HepG2 (cell line): ENCODE measurements around the gene DLX1. TPM values are rescaled to one million over a fixed set of nuclear protein-coding genes. Genes with fewer than 3 reads are reported as not detected.
A peak's percentile ranks its signal among the peaks of the same experiment; 100 is the strongest.

Source experiments
- ATF1 ChIP-seq: IDR thresholded peaks from 2 replicates; pipeline ENCODE4 v1.6.1; 2016; ENCODE audit warnings: mild to moderate bottlenecking, control low read depth
- ATF6 ChIP-seq: sonication (generic); formaldehyde crosslinking; conservative IDR thresholded peaks from 2 replicates; pipeline ENCODE4 v1.4.0; 2020; ENCODE audit warnings: missing genetic modification reagents
- HNRNPUL1 ChIP-seq: fragments of 200-400 bp; formaldehyde crosslinking; IDR thresholded peaks from 2 replicates; pipeline ENCODE4 v1.6.1; 2017; ENCODE audit warnings: low read depth, mild to moderate bottlenecking, low read length, moderate library complexity
- IRF9 ChIP-seq: sonication (generic); formaldehyde crosslinking; IDR thresholded peaks from 2 replicates; pipeline ENCODE4 v1.8.0; 2022; ENCODE audit warnings: missing genetic modification reagents, mild to moderate bottlenecking, borderline replicate concordance
- NBN ChIP-seq: fragments of 450-650 bp; conservative IDR thresholded peaks from 2 replicates; pipeline ENCODE4 v1.6.1; 2017
- PRDM15 ChIP-seq: sonication (generic); formaldehyde crosslinking; IDR thresholded peaks from 2 replicates; pipeline ENCODE4 v1.4.0; 2020; ENCODE audit warnings: missing genetic modification reagents
- SALL1 ChIP-seq: sonication (generic); formaldehyde crosslinking; IDR thresholded peaks from 2 replicates; pipeline ENCODE4 v1.8.0; 2022; ENCODE audit warnings: mild to moderate bottlenecking, missing genetic modification reagents
- TARDBP ChIP-seq: sonication (generic); formaldehyde crosslinking; IDR thresholded peaks from 2 replicates; pipeline ENCODE4 v1.8.0; 2022; ENCODE audit warnings: mild to moderate bottlenecking, missing genetic modification reagents
- TFAP4 ChIP-seq: sonication (generic); IDR thresholded peaks from 2 replicates; pipeline ENCODE4 v1.6.1; 2016; ENCODE audit warnings: low read depth, borderline replicate concordance
- ZNF18 ChIP-seq: sonication (generic); formaldehyde crosslinking; IDR thresholded peaks from 2 replicates; pipeline ENCODE4 v1.8.0; 2022; ENCODE audit warnings: mild to moderate bottlenecking, missing genetic modification reagents; ENCODE audit not compliant: insufficient replicate concordance
- ZNF274 ChIP-seq: sonication (generic); formaldehyde crosslinking; IDR thresholded peaks from 2 replicates; pipeline ENCODE4 v1.5.1; 2020; ENCODE audit warnings: mild to moderate bottlenecking, missing genetic modification reagents
- ZNF530 ChIP-seq: sonication (generic); formaldehyde crosslinking; IDR thresholded peaks from 2 replicates; pipeline ENCODE4 v1.5.0; 2020; ENCODE audit warnings: low read depth, mild to moderate bottlenecking, missing genetic modification reagents
- ZSCAN9 ChIP-seq: IDR thresholded peaks from 2 replicates; pipeline ENCODE4 v1.6.1; 2016; ENCODE audit warnings: borderline replicate concordance
- polyA plus RNA-seq, 8 experiments: library from polyadenylated mRNA; depleted of rRNA in 3 of 8; stranded (reverse) in 7 of 8; unstranded in 1 of 8; fragments of >200 nt; fragmentation: Illumina TruSeq in 4 of 8; extraction: Trizol in 4 of 8; gene quantifications; 2 replicates each; pipeline versions ENCODE4 v1.2.1 to v1.2.3, GENCODE V29; 2011 to 2016; ENCODE audit warnings: low read depth in 4 of 8, missing spikeins in 1 of 8, mixed read lengths in 1 of 8; ENCODE audit not compliant: insufficient read depth in 1 of 8
- total RNA-seq, 5 experiments: library from RNA; depleted of rRNA; stranded (reverse); fragments of >200 nt; fragmentation: Illumina TruSeq; extraction: Trizol; gene quantifications; 2 replicates each; pipeline ENCODE4 v1.2.3, GENCODE V29; 2016; ENCODE audit warnings: low read depth in 1 of 5
- TF ChIP-seq, protein P1 (sequence below), 2 experiments: IDR thresholded peaks; 2 replicates each; pipeline ENCODE4 v1.6.1; 2011 to 2012; ENCODE audit warnings: low read length in 2 of 2, borderline replicate concordance in 1 of 2, low read depth in 1 of 2, mild to moderate bottlenecking in 1 of 2, moderate library complexity in 1 of 2

The DLX1 gene
- total and polyA plus RNA-seq, 2 of the 13 experiments (the other 11 are each of a cell fraction or from before 2014, with no cell fraction given) = 0.18 to 0.86 TPM

- TF ChIP-seq PRDM15 (CRISPR knock-in tag) (no peak), ZSCAN9 (CRISPR knock-in tag) (0 out of 2 replicates have a peak, but pooled peaks have one; percentile 31), ZNF530 (CRISPR knock-in tag) (no peak), TARDBP (CRISPR knock-in tag) (0 out of 2 replicates have a peak, but pooled peaks have one; percentile 23), TFAP4 (no peak), NBN (no peak), ZNF274 (CRISPR knock-in tag) (no peak), IRF9 (no peak), ATF1 (CRISPR knock-in tag) (no peak), HNRNPUL1 (no peak), SALL1 (CRISPR knock-in tag) (no peak), ATF6 (CRISPR knock-in tag) (no peak), ZNF18 (CRISPR knock-in tag) (no peak)
- TF ChIP-seq, protein P1, sequence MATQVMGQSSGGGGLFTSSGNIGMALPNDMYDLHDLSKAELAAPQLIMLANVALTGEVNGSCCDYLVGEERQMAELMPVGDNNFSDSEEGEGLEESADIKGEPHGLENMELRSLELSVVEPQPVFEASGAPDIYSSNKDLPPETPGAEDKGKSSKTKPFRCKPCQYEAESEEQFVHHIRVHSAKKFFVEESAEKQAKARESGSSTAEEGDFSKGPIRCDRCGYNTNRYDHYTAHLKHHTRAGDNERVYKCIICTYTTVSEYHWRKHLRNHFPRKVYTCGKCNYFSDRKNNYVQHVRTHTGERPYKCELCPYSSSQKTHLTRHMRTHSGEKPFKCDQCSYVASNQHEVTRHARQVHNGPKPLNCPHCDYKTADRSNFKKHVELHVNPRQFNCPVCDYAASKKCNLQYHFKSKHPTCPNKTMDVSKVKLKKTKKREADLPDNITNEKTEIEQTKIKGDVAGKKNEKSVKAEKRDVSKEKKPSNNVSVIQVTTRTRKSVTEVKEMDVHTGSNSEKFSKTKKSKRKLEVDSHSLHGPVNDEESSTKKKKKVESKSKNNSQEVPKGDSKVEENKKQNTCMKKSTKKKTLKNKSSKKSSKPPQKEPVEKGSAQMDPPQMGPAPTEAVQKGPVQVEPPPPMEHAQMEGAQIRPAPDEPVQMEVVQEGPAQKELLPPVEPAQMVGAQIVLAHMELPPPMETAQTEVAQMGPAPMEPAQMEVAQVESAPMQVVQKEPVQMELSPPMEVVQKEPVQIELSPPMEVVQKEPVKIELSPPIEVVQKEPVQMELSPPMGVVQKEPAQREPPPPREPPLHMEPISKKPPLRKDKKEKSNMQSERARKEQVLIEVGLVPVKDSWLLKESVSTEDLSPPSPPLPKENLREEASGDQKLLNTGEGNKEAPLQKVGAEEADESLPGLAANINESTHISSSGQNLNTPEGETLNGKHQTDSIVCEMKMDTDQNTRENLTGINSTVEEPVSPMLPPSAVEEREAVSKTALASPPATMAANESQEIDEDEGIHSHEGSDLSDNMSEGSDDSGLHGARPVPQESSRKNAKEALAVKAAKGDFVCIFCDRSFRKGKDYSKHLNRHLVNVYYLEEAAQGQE (IDR thresholded peaks at IDR 0.05; ENCODE audit: borderline replicate concordance in 1 of 2, low read depth in 1 of 2, low read length in 2 of 2) = no peak
Observed at GRCh38 chr2:172085460-172086159, at the start of gene DLX1 (continued).
